HepG2 (cell line): ENCODE results near the gene PPP1R7. TPM values are rescaled to one million over a fixed set of nuclear protein-coding genes. Genes with fewer than 3 reads are reported as not detected.

ENCODE experiments used
- ATF3 ChIP-seq: sonication (generic); formaldehyde crosslinking; IDR thresholded peaks from 2 replicates; pipeline ENCODE4 v1.4.0; 2020; ENCODE audit warnings: missing genetic modification reagents
- BRF2 ChIP-seq: sonication (generic); formaldehyde crosslinking; IDR thresholded peaks from 2 replicates; pipeline ENCODE4 v1.8.1; 2022; ENCODE audit warnings: mild to moderate bottlenecking, missing genetic modification reagents
- FOXP1 ChIP-seq, 2 experiments: fragments of 450-650 bp in 1 of 2; IDR thresholded peaks; 2 replicates each; pipeline ENCODE4 v1.6.1; 2017 to 2018; ENCODE audit warnings: antibody characterized with exemption in 1 of 2
- HINFP ChIP-seq: sonication (generic); formaldehyde crosslinking; IDR thresholded peaks from 2 replicates; pipeline ENCODE4 v1.4.0; 2020; ENCODE audit warnings: low read depth, mild to moderate bottlenecking, missing genetic modification reagents
- HNF1A ChIP-seq, 2 experiments: sonication (generic) in 1 of 2; formaldehyde crosslinking in 1 of 2; IDR thresholded peaks; 2 replicates each; pipeline versions ENCODE4 v1.4.0 to v1.6.1; 2016 to 2020; ENCODE audit warnings: borderline replicate concordance in 1 of 2, low read depth in 1 of 2, mild to moderate bottlenecking in 1 of 2, missing genetic modification reagents in 1 of 2
- MAFK ChIP-seq, 2 experiments: IDR thresholded peaks in 1 of 2; conservative IDR thresholded peaks in 1 of 2; 2 replicates each; pipeline ENCODE4 v1.6.1; 2011; ENCODE audit warnings: improper control_type of control experiment in 2 of 2, low read length in 2 of 2
- NR2F6 ChIP-seq, 2 experiments: IDR thresholded peaks; 2 replicates each; pipeline ENCODE4 v1.6.1; 2016; ENCODE audit warnings: antibody characterized with exemption in 1 of 2, mild to moderate bottlenecking in 1 of 2
- POGZ ChIP-seq: sonication (generic); formaldehyde crosslinking; IDR thresholded peaks from 2 replicates; pipeline ENCODE4 v1.4.0; 2020; ENCODE audit warnings: mild to moderate bottlenecking, missing genetic modification reagents
- SKI ChIP-seq: fragments of 450-650 bp; IDR thresholded peaks from one replicate; pipeline ENCODE4 v1.6.1; 2018; ENCODE audit warnings: mild to moderate bottlenecking; ENCODE audit not compliant: partially characterized antibody
- SMC3 ChIP-seq: IDR thresholded peaks from 2 replicates; pipeline ENCODE4 v1.6.1; 2011; ENCODE audit warnings: low read length, improper control_type of control experiment
- TCF7 ChIP-seq: sonication (generic); IDR thresholded peaks from 2 replicates; pipeline ENCODE4 v1.6.1; 2016; ENCODE audit warnings: antibody characterized with exemption, low read depth
- TEAD3 ChIP-seq: optimal IDR thresholded peaks from 2 replicates; pipeline ENCODE3; 2016; ENCODE audit warnings: borderline replicate concordance
- ZBTB14 ChIP-seq: sonication (generic); formaldehyde crosslinking; IDR thresholded peaks from 2 replicates; pipeline ENCODE4 v1.4.0; 2020; ENCODE audit warnings: missing genetic modification reagents
- ZFP36L2 ChIP-seq: sonication (generic); formaldehyde crosslinking; IDR thresholded peaks from 2 replicates; pipeline ENCODE4 v1.4.0; 2020; ENCODE audit warnings: missing genetic modification reagents
- ZKSCAN1 ChIP-seq: fragments of 150-350 bp; IDR thresholded peaks from 2 replicates; pipeline ENCODE4 v1.6.1; 2014; ENCODE audit warnings: low read length
- ZNF180 ChIP-seq: sonication (generic); formaldehyde crosslinking; IDR thresholded peaks from 2 replicates; pipeline ENCODE4 v1.4.0; 2020; ENCODE audit warnings: low read depth, missing genetic modification reagents, borderline replicate concordance
- ZNF501 ChIP-seq: sonication (generic); formaldehyde crosslinking; IDR thresholded peaks from 2 replicates; pipeline ENCODE4 v1.5.1; 2020; ENCODE audit warnings: mild to moderate bottlenecking, moderate library complexity, missing genetic modification reagents
- ZNF562 ChIP-seq: sonication (generic); formaldehyde crosslinking; IDR thresholded peaks from 2 replicates; pipeline ENCODE4 v1.8.0; 2022; ENCODE audit warnings: missing genetic modification reagents, borderline replicate concordance
- ZNF792 ChIP-seq: IDR thresholded peaks from 2 replicates; pipeline ENCODE4 v1.6.1; 2016
- ZSCAN25 ChIP-seq: sonication (generic); formaldehyde crosslinking; IDR thresholded peaks from 2 replicates; pipeline ENCODE4 v1.8.0; 2022; ENCODE audit warnings: mild to moderate bottlenecking, missing genetic modification reagents
- polyA plus RNA-seq, 8 experiments: library from polyadenylated mRNA; depleted of rRNA in 3 of 8; stranded (reverse) in 7 of 8; unstranded in 1 of 8; fragments of >200 nt; fragmentation: Illumina TruSeq in 4 of 8; extraction: Trizol in 4 of 8; gene quantifications; 2 replicates each; pipeline versions ENCODE4 v1.2.1 to v1.2.3, GENCODE V29; 2011 to 2016; ENCODE audit warnings: low read depth in 4 of 8, missing spikeins in 1 of 8, mixed read lengths in 1 of 8; ENCODE audit not compliant: insufficient read depth in 1 of 8
- total RNA-seq, 5 experiments: library from RNA; depleted of rRNA; stranded (reverse); fragments of >200 nt; fragmentation: Illumina TruSeq; extraction: Trizol; gene quantifications; 2 replicates each; pipeline ENCODE4 v1.2.3, GENCODE V29; 2016; ENCODE audit warnings: low read depth in 1 of 5

PPP1R7 gene
- total and polyA plus RNA-seq, 2 of the 13 experiments (the other 11 are each of a cell fraction or from before 2014, with no cell fraction given), result 33.3 to 67.9 TPM

GRCh38 chr2:241218131-241219029 is 68.1 kb downstream of the PPP1R7 start (continued):
- no peak for TF ChIP-seq HNF1A (IDR thresholded peaks at IDR 0.05; ENCODE audit: low read depth)
- peak; percentile 41; the same call in 1 of the 2 replicates for TF ChIP-seq HNF1A (CRISPR knock-in tag; IDR thresholded peaks at IDR 0.05; ENCODE audit: borderline replicate concordance)
- TF ChIP-seq SMC3, result no peak
- no peak for TF ChIP-seq ZNF180 (CRISPR knock-in tag)
- no peak for TF ChIP-seq MAFK (conservative IDR thresholded peaks at IDR 0.05 in 1 of 2, IDR thresholded peaks at IDR 0.05 in 1 of 2; ENCODE audit: low read length in 2 of 2)
- 0 out of 2 replicates have a peak, but pooled peaks have one; percentile 17 for TF ChIP-seq ZNF792 (CRISPR knock-in tag)
- TF ChIP-seq NR2F6 (IDR thresholded peaks at IDR 0.05), result 0 out of 2 replicates have a peak, but pooled peaks have one; percentile 2
- TF ChIP-seq NR2F6 (CRISPR knock-in tag; IDR thresholded peaks at IDR 0.05), result peak; percentile 60; the same call in 1 of the 2 replicates
- TF ChIP-seq ZNF501, result no peak
- TF ChIP-seq FOXP1 (IDR thresholded peaks at IDR 0.05), result no peak
- no peak for TF ChIP-seq FOXP1 (CRISPR knock-in tag; IDR thresholded peaks at IDR 0.05)
- TF ChIP-seq TCF7, result no peak
- TF ChIP-seq TEAD3 (CRISPR knock-in tag), result peak; percentile 26
- peak; percentile 56; the same call in 1 of the 2 replicates for TF ChIP-seq ATF3 (CRISPR knock-in tag)
- TF ChIP-seq SKI, result no peak
- no peak for TF ChIP-seq POGZ (CRISPR knock-in tag)
- peak; percentile 84 for TF ChIP-seq ZBTB14 (CRISPR knock-in tag)
- TF ChIP-seq ZSCAN25 (CRISPR knock-in tag), result no peak
- peak; percentile 57; the same call in 1 of the 2 replicates for TF ChIP-seq HINFP (CRISPR knock-in tag)
- no peak; the same call in 1 of the 2 replicates for TF ChIP-seq ZNF562 (CRISPR knock-in tag)
- no peak for TF ChIP-seq ZFP36L2 (CRISPR knock-in tag)
- no peak for TF ChIP-seq ZKSCAN1
- peak; percentile 53; the same call in 1 of the 2 replicates for TF ChIP-seq BRF2 (CRISPR knock-in tag)
